Erythroblast (primary cell): ENCODE measurements around the gene PSMC1.
"Not testable (repeated sequence)": the region's sequence is repeated elsewhere in the genome, so short reads cannot be mapped to it uniquely, and the experiment has no call there.

Experiments
- DNase-seq, 2 experiments: peaks; one replicate each; lab custom pipeline; 2025; lab: John Stamatoyannopoulos, UW
- GATA1 ChIP-seq: IDR thresholded peaks from 2 replicates; pipeline ENCODE4 v1.6.1; 2011; ENCODE audit warnings: low read depth, mild to moderate bottlenecking, control low read depth, low read length, moderate library complexity
- POLR2A ChIP-seq: IDR thresholded peaks from 2 replicates; pipeline ENCODE4 v1.6.1; 2011; ENCODE audit warnings: mild to moderate bottlenecking, low read length

PSMC1 gene

DNA sequence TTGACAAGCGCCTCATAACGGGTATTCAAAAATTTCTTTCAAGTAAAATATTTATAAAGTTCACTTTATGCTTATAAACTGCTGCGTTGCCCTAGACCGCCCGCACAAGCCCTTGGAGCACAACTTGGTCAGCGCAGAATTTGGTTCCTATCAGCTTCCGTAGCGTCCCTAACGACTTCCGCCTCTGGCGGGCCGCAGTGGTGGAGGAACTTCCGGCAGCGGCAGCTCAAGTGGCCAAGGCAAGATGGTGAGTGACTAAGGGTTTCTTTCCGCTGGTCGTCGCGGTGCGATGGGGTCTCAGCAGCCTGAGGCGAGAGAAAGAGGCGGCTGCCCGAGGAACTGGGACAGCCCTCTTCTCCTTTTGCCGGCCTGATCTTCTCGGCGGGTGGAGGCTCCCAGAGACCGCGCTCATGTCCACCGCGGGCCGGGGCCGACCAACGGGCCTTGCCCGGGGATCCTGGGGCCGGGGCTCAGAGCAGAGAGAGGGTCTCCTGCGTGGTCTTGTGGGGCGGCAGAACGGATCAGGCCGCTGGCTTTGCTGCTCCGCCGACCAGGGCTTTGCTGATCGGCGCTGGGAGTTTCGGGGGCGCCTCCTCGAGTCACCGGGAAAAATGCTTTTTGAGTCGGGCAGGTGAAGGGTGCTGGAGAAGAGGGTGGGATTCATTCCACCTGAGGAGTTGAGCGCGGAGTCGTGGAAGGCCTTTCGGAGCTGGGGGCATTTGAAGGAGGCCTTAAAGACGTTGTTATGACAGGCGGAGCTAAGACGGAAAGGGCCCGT lies at the start of gene PSMC1:
Gene PSMC1, plus strand, starts transcription at position 200 of the 778 bp plus-strand sequence. Its CDS starts 45 bp downstream, at position 245.
- TF ChIP-seq POLR2A (peak; percentile 80), GATA1 (no peak)
- peak; percentile 95 to 97 for DNase-seq

DNA sequence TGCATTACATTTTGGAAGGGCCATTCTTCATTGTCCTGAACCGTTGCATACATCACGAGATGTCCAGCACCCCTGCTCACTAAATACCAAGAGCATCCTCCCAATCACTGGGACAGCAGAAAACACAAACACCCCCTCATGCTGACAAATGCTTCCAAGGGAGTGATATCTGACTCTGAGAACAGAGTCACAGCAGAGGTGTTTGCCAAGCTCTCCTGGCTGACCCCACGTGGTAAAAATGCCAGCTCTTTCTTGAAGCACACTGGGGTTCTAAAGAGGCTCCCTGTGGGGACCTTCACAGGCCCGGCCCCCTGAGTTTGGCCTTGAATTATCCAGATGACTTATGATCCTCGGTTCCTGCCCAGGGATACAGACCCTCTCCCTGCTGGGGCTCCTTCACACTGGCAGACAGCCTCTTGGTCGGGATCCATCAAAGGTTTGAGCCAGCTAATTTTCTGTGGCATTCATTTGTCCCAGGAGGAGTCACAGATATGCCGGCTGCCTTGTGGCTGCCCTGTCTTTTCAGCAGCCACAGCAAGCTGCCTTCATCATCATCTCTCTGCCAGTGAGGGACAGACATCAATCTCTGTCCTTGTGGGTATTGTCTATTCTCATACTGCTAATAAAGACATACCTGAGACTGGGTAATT lies 43.1 kb upstream of the PSMC1 start:
- no peak for DNase-seq
- TF ChIP-seq GATA1 (no peak), POLR2A (no peak)

DNA sequence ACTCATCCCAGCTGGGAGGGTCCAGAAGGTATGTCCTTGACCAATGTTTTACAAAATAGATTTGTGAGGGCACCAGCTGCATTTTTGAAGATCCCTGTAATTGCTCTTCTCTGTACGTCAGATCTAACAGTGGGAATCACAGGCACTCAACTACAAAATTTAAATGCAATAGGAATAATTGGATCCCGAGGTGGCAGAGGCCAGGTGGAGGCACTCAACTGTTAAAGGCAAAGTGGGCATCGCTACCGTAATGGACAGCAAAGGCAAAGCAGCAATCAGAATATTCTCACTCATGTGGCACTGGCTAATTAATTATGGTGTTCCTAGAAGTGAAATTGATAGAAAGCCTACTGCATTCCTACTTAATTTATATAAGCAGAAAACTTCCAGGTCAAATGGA lies 27.9 kb upstream of the PSMC1 start:
- DNase-seq: no peak
- TF ChIP-seq POLR2A (no peak), GATA1 (no peak)

DNA sequence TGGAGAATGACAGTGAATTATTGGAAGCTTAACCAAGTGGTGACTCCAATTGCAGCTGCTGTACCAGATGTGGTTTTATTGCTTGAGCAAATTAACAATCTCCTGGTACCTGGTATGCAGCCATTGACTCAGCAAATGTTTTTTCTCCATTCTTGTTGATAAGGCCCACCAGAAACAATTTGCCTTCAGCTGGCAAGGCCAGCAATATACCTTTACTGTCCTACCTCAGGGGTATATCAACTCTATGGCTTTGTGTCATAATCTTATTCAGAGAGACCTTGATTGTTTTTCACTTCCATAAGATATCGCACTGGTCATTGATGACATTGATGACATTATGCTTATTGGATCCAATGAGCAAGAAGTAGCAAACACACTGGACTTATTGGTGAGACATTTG lies 26.4 kb upstream of the PSMC1 start:
- DNase-seq: not testable (repeated sequence)

DNA sequence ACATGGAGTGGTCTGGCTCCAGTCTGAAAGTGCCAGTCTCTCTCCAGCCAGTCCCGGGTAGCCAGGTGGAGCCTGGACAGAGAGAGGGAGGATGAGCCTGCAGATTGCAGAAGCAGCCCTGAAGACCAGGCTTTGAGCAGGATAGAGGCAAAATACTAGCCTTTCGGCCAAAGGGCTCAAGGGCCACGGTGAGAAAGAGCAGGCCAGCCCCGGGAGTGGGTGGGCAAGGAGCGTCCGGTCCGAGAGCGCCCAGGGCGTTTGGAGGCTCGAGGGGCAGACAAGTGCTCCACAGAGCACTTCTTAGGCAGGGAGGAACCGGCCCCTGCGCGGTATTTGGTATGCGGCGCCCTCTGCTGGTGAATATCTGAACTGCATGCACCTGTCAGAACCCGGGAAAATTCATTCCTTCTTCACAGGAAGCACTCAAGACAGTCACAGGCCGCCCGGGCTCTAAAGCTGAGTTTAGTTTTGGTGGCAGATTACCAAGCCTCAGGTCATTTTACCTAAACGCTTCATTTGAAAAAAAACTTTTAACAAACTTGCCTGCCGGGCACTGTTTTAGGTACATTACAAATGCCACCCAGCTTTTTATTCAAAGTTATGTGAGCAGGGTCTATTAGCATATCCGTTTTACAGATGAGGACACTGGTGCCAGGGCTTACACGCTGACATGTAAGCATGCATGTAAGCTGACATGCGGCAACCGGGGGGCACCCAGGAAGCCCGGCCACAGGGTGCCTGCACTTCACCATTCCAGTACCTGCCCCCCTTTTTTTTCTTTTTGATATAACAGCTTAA lies 21.0 kb upstream of the PSMC1 start:
- peak; percentile 67 to 81 for DNase-seq
- TF ChIP-seq GATA1 (no peak), POLR2A (no peak)

DNA sequence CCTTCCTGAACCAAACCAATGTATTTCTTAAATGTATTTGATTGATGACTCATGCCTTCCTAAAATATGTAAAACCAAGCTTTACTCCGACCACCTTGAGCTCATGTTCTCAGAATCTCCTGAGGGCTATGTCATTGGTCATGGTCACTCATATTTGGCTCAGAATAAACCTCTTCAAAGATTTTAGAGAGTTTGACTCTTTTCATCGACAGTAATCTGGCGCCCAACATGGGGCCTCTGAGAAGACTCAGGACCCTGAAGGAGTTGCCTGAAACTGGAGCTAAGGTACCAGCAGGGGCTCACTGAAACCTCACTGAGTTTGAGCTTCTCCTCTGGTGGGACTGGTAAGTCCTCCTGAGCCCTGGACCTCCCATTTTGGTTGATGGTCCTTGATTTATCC lies 17.2 kb upstream of the PSMC1 start:
- no peak for TF ChIP-seq GATA1
- TF ChIP-seq POLR2A: no peak
- DNase-seq: peak; percentile 28 to 36

DNA sequence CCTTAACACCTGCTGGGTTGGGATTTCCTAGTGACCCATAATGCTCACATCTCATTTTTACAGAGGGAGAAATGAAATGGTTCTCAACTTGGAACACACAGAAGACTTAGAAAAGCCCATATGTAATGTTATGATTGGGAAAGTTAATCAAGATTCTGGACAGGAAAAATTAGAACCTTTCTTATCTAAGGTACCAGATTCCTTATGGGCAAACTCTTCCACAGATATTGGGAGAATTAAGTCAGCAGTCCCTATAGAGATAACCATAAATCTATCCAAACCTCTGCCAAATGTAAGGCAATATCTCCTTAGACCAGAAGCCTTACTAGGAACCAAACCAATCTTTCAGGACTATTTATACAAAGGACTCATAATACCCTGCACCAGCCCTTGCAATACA lies 13.9 kb upstream of the PSMC1 start:
- TF ChIP-seq GATA1 (no peak), POLR2A (no peak)
- peak in 1 of 2 experiments; percentile 11 for DNase-seq

DNA sequence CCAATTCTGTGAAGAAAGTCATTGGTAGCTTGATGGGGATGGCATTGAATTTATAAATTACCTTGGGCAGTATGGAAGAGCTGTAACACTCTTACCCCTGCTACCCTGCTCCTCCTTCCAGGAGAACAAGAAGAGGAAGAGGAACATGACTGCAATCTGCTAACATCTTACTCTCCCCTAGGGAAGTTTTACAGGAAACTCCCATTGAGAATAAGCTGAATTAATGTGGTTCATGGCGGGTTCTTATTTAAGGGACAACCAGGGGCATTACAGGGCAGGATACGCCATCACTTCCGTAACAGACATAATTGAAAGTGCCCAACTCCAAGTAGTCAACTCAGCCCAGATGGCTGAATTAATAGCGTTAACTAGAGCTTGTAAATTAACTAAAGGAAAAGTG lies 9.4 kb upstream of the PSMC1 start:
- no peak for DNase-seq
- TF ChIP-seq POLR2A (no peak), GATA1 (no peak)

DNA sequence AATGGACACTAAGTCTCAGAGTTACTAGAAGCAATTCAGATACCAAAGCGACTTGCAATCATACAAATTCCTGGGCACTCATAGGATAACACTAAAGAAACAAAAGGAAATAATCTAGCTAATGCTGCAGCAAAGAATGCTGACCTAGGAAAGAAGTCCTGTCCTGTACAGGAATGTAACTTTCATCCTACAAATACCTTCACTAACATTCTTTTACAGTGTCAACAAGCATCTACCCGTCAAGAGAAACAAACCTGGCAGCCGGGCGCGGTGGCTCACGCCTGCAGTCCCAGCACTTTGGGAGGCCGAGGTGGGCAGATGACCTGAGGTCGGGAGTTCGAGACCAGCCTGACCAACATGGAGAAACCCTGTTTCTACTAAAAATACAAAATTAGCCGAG lies 8.9 kb upstream of the PSMC1 start:
- not testable (repeated sequence) for DNase-seq

DNA sequence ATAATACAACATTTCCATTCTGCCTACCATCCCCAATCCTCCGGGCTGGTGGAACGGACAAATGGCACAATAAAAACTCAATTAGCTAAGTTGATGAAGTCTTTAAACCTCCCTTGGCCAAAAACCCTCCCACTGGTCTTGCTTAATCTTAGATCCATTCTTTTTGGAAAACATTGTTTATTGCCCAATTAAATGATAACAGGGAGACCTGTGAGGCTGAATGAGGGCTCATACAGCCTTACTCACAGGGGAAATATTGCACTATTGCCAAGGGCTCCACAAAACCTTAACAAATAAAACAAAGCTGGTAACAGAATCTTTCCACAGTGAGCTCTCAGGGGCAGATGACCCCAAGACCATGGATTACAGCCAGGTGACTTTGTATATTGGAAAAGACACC lies 7.8 kb upstream of the PSMC1 start:
- no peak for DNase-seq
- TF ChIP-seq GATA1 (no peak), POLR2A (no peak)

DNA sequence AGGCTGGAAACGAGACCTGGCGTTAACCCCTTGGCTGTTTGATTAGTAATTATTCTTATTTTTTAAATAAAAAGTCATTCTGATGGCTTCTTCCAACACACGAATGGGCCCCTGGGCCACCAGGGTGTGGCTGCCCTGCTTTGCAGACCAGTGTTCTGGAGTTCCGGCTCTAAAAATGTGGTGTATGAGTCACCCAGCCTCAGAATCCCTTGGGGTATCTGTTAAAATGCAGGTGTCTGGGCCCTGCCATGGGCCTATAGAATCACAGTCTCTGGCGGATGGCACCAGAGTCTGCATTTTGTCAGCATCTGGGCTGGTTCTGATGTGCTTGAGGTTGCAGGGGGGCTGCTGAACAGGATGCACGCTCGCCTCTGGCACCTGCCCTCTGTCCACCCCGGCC lies 2.5 kb upstream of the PSMC1 start:
- DNase-seq: no peak
- TF ChIP-seq GATA1 (no peak), POLR2A (no peak)

DNA sequence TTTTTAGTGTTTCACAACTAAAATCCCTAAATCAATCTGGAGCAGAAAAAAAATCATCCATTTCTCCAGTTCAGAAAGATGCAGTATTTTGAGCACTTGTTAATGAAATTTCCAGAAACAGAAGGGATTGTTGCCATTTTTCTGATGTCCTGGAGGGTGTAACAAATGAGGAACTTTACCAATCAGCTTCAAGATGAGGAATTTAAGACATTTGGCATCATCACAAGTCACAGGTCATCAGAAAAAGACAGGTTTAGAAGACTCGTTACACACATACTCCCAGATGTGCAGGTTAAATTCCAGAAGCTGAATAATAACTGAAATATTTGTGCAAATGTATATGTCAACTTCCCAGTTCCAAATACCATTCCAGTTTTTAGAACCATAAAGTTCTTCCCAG lies 482 bp upstream of the PSMC1 start:
- no peak for TF ChIP-seq GATA1
- no peak for TF ChIP-seq POLR2A
- peak in 1 of 2 experiments; percentile 36 for DNase-seq

DNA sequence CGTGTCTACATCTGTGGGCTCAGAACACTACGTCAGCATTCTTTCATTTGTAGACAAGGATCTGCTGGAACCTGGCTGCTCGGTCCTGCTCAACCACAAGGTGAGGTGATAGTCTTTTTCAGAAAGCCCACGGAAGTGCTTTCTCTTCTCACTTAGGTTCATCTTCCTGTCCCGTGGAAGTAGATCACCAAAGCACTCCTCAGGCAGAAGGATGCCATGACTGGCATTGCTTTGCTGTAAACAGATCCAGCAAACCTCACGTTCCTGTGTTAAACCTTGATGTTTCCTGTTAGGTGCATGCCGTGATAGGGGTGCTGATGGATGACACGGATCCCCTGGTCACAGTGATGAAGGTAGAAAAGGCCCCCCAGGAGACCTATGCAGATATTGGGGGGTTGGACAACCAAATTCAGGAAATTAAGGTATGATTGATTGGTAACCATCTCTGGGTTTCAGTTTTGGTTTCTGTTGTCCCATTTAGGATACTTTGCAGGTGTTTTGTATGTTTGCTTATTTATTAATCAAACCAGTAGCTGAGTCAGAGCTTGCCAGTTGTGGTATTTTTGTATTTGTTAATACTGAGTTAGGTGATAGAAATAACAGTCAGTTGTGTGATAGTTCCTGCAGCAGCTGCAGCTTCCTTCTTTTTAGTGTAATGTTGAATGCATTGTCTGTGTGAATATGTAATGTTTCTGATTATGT lies 7.5 kb downstream of the PSMC1 start:
- TF ChIP-seq GATA1 (no peak), POLR2A (no peak)
- no peak for DNase-seq

DNA sequence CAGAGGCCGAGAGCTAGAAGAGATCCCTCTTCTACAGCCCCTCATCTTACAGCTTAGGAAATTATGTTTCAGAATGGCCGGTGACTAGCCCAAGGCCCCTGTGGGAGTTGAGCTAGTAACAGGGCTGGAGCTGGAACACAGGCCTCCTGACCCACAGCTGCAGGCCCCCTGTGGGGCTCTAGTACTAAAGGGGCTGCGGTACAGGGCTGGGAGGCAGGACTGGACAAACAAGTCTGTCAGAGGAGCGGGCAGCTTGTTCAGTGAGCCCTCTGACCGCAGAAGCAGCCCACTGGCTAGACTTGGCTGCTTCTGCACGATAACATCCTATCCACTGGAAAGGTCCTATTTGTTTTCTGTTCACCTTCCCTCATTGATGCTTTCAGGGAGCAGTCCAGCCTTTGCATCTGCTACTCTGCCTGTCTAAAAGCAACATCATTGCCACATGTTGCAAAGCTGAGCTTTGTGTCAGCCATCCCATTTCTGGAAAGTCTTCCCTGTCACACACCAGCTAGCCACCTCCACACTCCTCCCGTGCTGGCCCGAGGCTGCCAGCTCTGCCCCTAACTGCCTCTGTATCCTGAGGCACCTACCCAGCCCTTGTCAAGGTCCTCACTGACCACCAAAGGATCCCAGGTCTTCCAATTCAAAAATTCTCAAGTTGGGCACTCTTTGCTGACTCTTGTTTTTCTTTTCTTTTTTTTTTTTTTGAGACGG lies 10.2 kb downstream of the PSMC1 start:
- no peak for DNase-seq
- TF ChIP-seq POLR2A (no peak), GATA1 (no peak)
